Inflammatory macrophage treated with lipopolysaccharide for 4 hours (primary cell): ENCODE data around the gene UBE2R2.
"Not testable (repeated sequence)": the region's sequence is repeated elsewhere in the genome, so short reads cannot be mapped to it uniquely, and the experiment has no call there.

Experiments used
- DNase-seq: peaks from one replicate; pipeline ENCODE4 v3.0.0-alpha.2; 2020

The UBE2R2 gene

DNA sequence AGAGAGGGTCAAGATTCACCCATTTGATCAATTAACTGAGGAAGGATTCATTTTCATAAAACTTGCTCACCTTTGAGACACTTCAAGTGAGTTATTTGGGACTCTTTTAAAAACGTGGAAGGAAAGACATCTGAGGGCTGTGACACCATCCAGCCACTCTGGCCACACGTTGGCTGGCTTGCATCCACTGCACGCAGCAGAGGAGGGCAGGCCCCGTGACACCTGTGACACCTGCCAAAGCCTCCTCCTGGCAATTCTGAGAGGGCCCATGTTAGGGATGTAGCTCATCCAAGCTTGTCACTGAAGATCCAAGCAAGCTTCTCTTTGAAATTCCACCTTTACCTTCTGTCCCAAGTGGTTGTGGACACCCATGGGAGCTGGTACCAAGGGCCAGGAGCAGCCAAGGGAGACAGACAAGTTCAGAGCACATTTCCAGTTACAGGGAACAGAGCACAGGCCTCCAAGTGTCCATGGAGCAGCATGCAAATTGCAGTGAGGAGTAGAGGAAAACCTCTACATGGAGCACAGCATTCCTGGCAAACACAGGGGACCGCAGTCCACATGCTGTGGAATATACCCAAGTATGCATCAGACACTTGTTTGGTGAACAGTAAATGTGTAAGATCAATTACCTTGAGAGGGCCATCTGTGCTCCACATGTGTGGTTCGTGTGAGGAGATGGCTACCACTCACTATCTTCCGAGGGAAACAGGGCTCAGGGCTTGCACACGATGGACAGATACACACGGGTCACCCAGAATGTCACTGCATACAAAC lies 16.8 kb upstream of the UBE2R2 start:
- DNase-seq = no peak

DNA sequence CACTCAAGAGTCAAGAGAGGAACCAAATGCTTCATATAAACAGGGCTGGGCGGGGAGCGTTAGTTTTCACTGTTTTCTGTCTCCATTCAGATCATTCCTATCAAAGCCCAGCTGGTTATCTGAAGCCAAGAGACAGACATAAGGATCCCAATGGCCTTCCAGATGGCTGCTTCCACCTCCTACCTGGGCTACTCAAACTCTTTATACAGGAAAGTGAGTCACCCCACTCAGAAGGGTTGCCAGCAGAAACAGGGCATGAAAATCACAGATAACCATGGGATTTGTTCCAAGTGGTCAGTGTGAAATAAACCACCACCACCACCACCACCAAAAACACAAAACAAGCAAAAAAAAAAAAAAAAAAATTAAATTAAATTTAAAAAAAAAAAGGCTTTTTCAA lies 16.1 kb upstream of the UBE2R2 start:
- DNase-seq = no peak

DNA sequence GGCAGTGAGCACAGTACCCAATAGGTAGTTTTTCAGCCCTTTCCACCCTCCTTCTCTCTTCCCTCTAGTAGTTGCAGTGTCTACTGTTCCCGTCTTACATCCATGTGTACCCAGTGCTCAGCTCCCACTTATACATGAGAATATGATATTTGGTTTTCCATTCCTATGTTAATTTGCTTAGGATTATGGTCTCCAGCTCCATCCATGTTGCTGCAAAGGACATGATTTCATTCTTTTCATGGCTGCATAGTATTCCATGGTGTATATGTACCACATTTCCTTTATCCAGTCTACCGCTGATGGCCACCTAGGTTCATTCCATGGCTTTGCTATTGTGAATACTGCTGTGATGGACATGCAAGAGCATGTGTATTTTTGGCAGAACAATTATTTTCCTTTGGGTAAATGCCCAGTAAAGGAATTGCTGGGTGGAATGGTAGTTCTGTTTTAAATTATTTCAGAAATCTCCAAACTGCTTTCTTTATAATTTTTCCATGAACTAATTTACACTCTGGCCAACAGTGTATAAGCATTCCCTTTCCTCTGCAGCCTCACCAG lies 14.9 kb upstream of the UBE2R2 start:
- DNase-seq = not testable (repeated sequence)

DNA sequence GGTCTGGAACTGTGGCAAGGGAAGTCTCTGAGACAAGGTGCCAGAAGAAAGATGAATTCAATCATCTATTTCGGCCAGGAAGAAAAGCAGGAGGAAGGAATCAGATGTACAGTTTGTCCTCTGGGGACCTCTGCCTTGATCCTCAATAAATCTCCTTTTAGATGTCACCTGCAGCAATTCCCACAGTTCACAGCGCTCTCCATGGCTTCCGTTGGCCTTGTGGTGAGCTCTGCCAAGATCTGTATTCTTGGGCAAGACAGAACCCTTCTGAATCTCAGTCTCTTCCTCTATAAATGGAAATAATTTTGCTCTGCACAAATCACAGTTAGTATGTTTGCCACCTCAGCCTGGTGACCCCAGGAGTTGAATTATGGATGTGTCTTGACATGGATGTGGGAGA lies 12.8 kb upstream of the UBE2R2 start:
- DNase-seq = not testable (repeated sequence)

DNA sequence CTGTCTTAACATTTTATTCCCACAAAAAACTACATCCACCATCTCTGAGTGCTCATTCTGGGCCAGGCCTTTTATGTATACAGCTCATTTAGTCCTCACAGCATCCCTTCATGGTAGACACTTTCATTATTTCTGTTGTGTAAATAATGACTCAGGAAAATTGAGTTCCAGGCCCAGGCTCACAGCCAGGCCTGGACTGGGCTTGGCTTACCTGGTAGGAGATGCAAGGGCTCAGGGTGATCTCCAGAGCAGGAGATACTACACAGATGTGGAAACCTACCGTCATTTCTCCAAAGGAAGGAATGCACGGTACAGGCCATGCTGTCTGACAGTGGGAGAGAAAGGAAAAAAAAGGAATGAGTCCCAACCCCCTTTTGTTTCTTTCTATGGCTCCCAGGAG lies 9.8 kb upstream of the UBE2R2 start:
- not testable (repeated sequence) for DNase-seq

DNA sequence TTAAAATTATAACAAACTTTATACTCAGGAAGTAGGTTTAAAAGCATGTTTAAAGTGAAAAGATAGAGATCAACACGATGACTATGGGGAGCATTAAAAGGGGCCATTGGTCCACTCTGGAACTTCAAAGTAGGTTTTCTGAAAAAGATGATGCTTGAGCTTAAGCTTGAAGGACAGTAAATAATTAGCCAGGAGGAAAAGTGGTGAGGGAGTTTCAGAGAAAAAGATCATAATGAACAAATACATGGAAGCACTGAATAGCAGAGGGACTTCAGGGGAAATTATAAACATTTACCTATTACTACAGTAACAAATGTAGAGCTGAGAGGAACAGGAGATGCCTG lies 8.0 kb upstream of the UBE2R2 start:
- not testable (repeated sequence) for DNase-seq

DNA sequence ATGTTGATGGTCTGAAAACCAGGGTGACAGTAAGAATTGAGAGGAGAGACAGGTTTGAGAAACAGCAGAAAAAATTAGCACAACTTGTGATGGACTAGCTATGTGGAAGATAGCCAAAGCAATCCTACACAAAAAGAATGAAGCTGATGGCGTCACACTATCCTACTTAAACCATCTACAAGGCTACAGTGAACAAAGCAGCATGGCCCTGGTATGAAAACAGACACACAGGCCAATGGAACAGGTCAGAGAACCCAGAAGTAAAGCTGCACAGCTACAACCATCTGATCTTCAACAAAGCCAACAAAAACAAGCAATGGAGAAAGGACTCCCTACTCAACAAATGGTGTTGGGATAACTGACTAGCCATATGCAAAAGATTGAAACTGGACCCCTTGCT lies 7.5 kb upstream of the UBE2R2 start:
- DNase-seq = no peak

DNA sequence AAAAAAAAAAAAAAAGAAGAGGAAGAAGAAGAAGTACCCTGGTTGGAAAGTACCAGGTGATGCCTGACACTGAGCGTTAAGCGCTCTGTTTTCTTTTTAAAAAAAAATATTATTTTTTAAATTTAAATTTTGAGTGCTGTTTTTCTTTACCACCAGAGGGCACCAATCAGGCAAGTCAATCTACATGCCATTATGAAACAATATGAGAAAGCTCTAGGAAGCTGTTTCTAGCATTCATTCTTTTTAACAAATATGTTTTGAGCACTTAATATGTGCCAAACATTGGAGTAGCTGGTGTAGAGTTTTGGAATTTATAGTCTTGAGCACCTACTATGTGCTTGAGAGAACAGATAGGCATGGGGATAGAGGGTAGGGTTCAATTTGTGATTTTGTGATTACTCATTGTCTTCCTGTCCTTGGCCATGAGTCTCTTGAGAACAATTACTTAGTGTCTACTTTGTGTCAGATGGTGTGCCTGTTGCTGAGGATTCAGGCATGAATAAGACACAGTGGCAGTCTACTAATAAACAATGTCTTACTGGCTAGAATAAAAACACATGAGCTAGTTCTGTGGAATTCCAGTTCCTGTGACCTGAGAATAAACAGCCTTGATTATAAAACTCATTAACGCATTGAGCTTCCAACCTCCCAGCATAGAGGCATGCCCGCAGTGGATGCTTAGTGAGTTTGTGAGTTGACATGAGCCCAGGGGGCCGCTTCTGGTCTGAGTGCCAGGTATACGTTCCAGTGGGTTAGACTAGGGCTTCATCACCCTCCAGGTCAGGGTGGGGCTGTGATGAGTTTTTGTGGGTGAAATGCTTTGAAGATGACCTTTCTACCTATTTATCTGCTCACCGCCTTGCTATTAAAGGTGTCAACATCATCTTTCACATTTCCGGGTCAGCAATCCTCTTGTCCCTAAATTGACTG lies 3.0 kb upstream of the UBE2R2 start:
- peak; percentile 66 for DNase-seq

DNA sequence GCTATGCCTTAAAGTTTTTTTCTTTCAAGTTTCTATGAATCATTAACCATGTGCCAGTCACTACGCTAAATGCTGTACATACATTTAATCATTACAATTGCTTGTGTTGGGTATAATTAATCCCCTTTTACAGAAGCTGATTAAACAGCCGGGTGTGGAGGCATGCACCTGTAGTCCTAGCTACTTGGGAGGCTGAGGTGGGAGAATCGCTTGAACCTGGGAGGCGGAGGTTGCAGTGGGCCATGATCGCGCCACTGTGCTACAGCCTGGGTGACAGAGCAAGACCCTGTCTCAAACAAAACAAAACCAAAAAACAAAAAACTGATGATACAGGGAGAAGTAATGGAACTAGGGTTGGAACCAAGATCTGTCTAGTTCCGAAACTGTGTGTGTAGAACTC lies 1.2 kb upstream of the UBE2R2 start:
- no peak for DNase-seq

DNA sequence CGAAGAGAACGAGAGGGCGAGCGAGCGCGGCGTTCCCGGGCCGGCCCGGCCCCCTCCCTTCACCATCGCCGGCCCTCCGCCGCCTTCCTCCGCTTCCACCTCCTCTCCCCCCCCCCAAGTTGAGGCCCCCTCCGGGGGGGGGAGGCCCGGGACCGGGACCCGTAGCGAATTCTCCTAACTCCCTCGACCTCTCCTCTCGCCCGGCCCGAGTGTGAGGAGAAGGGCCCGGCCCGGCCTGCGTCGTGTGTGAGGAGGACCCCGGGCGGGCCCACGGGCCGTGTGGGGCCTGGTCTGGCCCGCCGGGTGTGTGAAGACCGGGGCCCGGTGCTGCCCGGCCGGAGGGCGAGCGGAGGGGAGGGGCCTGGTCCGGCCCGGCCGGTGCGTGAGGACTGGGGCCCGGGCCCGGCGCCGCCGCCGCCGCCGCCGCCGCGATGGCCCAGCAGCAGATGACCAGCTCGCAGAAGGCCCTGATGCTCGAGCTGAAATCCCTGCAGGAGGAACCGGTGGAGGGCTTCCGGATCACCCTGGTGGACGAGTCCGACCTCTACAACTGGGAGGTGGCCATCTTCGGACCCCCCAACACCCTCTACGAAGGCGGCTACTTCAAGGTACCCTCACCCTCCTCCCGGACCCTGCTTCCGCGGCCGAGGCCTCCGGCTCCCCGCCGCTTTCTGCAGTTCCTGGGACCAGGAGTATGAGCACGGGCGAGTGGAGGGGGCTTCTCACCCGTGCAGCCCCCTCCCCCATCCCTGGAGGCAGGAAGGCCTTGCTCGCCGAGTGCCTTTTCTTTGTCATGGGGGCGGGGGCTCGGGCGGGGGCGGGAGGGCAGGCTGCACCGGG lies 587 bp downstream of the UBE2R2 start:
- peak; percentile 72 for DNase-seq

DNA sequence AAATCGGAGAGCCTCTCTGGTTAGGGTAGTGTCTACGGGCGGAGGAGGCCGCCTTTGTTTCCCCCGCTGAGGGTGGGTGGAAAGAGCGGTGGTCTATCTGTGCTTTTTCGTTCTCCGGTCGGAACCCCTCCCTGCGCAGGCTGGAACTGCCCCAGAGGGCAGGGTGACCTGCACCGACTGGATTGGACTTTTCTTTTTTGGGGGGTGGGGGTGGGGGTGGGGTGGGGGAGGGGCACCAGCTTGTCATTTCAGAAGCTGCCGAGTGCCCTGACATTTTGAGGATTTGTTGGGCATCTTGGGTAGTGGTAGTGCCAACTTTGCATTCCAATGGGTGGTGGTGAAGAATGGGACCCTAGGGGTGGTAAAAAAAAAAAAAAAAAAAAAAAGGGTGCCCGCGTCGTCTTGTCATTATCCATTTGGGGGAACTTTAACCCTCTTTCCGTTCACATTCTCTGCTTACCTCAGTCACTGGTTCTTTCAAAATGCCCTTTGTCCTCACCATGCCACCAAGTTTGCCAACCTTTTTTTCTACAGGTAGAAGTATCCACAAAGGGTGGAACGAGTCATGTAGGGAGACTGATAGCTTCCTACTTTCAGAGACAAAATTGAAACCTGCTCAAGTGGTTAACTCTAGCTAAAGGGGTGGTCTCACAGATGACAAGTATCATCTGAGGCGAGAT lies 1.3 kb downstream of the UBE2R2 start:
- peak; percentile 26 for DNase-seq

DNA sequence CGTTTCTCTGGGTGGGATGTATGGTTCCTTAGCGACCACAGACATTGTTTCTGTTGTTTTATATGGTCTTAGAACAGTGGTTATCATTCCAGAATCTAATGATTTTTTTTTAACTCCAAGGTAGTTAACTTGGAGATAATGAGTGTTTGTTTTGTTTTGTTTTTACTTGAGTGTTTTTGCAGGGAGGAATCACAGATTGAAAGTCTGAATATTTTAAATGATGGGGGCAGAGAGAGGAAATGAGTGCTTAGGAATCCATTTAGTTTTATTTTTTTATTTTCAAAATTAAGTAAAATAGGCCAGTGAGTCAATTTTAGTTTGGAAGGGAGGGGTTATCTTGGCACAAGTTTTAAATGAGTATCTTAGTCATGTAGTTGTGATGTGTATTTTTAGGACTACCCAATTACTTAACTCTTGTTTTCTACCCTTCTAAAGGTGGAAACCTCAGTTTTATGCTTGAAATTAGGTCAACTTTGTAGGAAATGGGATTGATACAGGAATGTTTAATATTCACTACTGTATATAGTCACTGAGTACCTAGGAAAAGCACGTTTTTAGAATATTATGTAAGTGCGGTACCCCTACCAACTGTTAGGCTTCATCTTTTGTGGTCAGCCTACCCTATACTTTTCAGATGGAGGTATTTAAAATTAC lies 2.0 kb downstream of the UBE2R2 start:
- peak; percentile 24 for DNase-seq

DNA sequence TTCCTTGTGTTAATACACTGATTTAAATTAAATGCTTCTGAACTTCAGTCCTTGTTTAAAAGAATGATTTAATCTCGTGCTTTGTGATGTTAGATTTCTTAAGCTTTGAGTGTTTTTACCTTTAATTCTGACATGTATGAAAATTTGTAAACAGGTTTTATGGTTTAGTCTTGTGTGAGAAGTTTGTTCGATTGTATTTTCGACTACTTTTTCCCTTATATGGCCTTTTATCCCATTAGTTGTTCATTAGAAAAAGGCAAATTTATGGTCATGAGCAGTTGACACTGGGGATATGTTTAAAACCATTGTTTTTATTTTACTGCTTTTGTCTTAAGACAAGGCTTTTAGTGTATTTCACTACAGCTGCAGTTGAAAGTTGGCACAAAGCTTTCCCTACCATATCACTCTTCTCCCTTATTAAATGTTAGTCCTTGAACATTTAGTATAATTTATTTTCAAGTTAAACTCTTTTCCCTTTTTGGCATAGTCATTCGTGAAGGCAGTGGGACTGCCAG lies 3.3 kb downstream of the UBE2R2 start:
- DNase-seq = no peak

DNA sequence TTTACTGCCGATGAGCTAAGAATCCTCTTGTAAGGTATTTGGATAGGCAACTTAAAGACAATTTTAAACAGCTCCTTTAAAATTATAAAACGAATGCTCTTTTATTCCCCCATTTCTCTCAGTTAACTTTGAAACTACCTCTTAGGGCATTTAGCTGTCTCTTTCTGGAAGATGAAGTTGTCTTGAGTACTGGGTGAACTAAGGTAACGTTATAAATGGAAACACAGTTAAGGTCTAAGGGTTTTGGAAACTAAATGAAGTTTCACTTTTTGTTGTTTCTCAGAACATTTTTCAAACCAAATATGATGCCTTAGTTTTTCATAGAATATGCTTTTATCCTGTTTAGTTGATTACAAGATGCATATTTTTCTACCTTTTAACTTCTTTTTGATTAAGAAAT lies 6.8 kb downstream of the UBE2R2 start:
- DNase-seq = no peak

DNA sequence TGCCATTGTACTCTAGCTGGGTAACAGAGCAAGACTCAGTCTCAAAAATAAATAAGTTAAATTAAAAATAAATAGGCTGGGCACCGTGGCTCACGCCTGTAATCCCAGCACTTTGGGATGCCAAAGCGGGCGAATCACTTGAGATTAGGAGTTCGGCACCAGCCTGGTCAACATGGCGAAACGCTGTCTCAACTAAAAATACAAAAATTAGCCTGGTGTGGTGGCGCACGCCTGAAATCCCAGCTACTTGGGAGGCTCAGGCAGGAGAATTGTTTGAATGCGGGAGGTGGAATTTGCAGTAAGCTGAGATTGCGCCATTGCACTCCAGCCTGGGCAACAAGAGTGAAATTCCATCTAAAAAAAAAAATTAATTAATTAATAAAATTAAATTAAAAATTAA lies 10.3 kb downstream of the UBE2R2 start:
- not testable (repeated sequence) for DNase-seq

DNA sequence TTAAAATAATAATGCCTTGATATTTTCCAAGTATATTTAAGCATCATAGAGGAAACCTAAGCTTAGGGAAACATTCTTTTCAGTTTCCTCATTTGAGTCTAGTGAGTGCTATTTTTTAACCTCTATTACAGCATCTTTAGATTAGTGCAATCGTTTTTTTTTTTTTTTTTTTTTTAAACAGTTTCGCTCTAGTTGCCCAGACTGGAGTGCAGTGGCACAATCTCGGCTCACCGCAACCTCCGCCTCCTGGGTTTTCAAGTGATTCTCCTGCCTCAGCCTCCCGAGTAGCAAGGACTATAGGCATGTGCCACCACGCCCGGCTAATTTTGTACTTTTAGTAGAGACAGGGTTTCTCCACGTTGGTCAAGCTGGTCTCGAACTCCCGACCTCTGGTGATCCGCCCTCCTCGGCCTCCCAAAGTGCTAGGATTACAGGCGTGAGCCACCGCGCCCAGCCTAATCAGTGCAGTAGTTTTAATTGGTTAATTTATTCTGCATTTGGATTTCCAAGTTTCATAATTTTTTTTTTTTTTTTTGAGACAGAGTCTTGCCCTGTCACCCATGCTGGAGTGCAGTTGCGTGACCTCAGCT lies 12.8 kb downstream of the UBE2R2 start:
- DNase-seq = peak; percentile 81

DNA sequence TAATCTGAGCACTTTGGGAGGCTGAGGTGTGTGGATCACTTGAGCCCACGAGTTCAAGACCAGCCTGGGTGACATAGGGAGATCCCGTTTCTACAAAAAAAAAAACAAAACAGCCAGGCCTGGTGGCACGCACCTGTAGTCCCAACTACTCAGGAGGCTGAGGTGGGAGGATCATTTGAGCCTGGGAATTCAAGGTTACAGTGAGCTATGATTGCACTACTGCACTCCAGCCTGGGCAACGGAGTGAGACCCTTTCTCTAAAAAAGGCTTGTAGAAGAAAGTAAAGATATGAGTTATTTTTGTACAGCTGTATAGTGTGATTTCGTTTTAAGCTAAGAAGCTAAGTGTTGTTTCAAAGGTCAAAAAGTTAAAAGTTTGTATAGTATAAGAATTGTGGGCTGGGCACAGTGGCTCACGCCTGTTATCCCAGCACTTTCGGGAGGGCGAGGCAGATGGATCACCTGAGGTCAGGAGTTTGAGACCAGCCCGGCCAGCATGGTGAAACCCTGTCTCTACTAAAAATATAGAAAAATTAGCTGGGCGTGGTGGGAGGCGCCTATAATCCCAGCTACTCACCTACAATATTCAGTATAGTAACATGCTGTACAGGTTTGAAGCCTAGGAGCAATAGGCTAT lies 18.8 kb downstream of the UBE2R2 start:
- DNase-seq = no peak

DNA sequence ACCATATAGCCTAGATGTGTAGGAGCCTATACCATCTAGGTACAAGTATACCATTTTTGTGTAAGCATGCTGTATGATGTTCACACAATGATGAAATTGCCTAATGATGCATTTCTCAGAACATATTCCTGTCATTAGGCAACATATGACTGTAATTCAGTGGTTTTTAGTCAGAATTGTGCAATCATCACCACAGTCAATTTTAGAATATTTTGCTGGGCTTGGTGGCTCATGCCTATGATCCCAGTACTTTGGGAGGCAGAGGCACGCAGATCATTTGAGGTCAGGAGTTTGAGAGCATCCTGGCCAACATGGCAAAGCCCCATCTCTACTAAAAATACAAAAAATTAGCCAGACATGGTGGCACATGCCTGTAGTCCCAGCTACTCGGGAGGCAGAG lies 19.3 kb downstream of the UBE2R2 start:
- peak; percentile 94 for DNase-seq

DNA sequence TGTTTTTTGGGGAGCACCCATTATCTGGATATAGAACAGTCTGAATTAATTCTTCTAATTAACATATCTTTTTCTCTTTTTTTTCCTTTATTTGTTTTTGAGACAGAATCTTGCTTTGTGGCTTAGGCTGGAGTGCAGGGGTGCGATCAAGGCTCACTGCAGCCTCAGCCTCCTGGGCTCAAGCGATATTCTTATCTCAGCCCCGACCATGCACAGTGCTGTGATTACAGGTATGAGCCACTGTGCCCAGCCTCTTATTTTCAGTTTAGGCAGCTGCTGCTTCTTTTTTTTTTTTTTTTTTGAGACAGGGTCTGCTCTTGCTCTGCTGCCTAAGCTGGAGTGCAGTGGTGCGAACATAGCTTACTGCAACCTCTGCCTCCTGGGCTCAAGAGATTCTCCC lies 20.2 kb downstream of the UBE2R2 start:
- no peak for DNase-seq

DNA sequence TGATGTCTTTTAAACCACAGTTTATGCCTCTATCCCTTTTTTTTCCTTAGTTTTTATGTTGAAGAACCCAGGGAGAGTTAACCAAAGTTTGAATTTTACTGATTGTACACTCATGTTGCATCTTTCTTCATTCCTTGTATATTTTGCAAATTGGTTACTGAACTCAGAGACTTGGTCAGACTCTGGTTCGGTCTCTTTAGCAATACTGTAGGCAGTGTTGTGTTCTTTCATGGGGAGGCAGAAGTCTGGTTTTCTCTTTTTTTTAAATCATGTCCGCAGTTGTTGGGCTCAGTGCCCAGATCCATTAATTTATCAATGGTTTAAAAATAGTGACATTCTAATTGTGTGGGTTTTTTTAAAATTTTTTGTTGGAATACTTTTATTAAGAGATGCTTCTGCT lies 23.4 kb downstream of the UBE2R2 start:
- DNase-seq = peak; percentile 53
